HG02588 (cell line): ENCODE data around the gene TFR2.

Experiments
- ATAC-seq: cut with Tn5 transposase; IDR thresholded peaks from one replicate; pipeline ENCODE4 v1.9.1; 2021; ENCODE audit warnings: mild to moderate bottlenecking, moderate library complexity; ENCODE audit not compliant: unreplicated experiment

The TFR2 gene

DNA sequence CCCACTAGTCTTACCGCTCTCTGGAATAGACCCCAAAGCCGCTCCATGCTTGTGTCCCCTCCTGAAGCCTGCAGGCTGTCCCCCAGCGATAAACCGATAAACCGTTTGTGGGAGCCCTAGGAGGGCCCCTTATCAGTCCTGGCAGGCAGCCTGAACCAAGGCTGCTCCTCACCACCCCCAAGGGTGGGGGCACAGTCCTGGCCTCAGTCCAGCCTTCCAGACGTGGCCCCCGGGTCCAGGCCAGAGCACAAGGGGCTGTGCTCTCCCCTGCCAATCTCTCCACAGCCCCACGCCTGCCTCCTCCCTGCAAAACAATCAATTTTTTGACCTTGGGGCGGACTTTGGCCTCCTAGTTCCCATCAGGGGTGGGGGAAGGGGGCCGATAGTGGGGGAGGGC, at the start of gene TFR2:
Gene TFR2 (minus strand): TSS at position 90 of the 397 bp plus-strand sequence. CDS start 43 bp downstream, at position 47.
- no peak for ATAC-seq

GRCh38 chr7:100689230-100690135, 48.1 kb upstream of the TFR2 start:
- no peak for ATAC-seq

GRCh38 chr7:100688326-100688860, 47.0 kb upstream of the TFR2 start:
- no peak for ATAC-seq

- no peak for ATAC-seq
Observed at GRCh38 chr7:100687751-100688300, 46.5 kb upstream of the TFR2 start.

DNA sequence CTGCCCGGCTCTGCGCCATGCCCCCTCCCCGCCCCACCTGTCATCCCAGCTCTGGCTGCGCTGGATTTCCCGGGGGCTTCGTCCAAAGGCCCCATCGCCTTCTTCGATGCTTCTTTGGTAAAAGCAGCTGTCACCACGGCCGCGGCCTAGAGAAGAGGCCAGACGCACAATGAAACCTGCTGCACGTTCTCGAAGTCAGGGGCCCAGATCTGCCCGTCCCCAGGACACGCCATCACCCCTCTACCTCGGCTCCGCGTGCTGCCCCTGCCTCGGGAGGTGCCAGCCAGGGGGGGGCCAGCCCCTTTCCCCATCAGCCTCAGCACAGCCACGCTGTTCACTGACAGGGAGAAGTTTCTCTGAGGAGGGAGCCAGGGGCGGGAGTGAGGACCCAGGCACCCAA, 45.9 kb upstream of the TFR2 start:
- ATAC-seq: no peak

- no peak for ATAC-seq
Observed at GRCh38 chr7:100686822-100687211, 45.5 kb upstream of the TFR2 start.

- no peak for ATAC-seq
Observed at GRCh38 chr7:100686201-100686821, 45.0 kb upstream of the TFR2 start.

DNA sequence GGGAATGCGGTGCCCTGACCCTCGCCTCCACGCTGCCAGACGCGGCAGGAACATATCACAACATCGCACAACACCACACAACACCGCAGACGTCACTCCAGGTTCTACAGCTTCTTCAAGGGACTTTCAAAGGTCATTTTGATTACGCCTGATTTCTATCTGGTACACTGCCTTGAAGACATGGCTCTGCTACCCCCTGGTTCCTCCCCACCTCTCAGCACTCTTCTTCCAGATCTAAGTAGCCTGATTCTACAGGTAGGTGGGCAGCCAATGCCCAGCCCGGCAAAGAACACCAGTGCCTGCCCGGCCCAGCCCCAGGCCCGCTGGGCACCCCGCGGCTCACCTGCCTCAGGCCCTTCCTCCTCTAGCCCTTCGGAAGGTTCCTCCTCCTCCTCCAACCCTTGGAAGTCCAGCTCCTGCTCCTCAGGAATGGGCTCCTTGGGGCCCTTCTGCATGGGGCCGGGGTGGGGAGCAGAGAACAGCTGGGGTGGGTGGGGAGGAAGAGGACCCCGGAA, 44.3 kb upstream of the TFR2 start:
- ATAC-seq: no peak

DNA sequence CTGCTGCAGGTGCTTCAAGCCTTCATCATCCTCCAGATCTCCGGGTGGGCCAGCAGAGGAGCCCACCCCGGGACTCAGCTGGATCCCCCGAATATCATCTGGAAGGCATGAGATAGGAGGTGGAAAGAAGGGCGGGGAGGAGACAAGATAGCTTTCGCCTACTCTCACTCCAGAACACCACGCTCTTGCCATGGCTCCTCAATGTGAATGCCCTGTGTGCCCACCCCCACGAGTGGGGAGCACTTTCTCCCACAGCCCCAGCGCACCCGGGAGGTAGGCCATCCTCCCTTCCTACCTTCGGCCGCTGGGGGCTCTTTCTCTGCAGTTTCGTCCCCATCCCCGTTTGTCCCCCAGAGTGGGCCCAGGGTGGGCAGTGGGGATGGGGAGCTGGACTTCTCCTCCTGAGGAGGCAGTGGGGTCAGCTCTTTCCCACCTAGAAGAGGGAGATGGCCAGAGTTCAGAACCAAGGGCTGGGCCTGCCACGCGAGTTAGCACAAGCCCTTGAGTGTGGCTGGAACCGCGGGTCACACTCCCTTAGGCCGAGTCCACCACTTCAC, 43.8 kb upstream of the TFR2 start:
- ATAC-seq: no peak

DNA sequence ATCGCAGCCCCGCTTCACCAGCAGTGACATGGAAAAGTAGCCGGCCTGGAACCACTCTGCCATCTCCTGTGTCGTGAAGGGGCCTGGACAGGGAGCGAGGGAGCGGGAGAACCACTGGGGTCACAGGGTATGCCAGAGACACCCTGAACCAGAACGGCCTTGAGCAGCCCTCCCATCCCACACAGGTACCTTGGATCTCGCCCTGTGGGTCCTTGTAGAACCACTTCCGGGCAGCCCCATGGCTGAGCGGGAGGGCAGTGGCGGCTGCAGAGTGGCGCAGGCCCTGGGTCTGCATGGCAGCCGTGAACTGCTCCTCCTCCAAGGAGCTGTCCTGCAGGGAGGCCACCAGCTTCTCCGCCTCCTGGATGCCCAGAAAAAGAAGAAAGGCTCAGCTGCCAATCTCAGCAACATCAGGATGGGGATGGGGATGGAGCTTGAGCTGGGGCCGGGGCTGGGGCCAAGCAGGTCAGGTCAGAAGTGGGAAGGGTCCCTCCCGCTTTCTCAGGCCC, 43.2 kb upstream of the TFR2 start:
- ATAC-seq: no peak

DNA sequence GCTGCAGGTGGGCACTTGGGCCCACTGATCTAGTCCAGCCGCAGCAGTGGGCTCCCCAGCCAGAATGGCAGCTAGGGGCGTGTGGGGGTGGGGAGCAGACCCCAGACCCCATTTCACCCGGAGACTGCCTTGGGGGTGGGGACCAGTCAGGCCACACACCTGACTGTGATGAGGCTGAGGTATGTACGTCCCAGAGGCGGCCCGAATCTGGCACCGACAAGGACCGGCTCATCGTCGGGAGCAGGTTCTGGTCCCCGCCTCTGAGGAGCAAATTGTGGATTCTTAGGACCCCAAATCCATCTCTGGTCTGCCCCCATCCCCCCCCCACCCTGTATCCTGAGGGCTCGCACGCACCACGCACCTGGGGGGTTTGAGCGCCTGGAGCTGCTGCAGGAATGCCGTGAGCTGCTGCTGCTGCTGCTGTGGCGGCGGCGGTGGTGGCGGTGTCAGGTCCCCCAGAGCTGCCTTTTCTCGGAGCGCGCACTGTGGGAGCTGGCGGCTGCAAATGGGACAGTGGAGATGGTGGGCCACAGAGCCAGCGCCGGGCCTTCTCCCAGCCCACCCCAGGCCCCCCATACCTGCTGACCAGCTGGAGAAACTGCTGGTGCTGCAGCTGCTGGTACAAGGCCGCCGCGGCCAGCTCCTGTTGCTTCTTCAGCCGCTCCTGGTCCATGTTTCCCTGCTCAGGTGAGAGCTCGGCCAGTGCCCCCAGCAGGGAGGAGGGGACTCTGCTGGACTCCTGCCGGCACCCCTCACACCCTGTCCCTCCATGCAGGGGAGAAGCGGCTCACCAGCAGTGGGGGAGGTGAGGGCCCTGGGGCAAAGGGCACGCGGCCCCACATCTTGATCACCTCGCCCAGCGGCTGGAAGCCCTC, 42.5 kb upstream of the TFR2 start:
- no peak for ATAC-seq

- no peak for ATAC-seq
Observed at GRCh38 chr7:100682991-100683658, 41.8 kb upstream of the TFR2 start.

- ATAC-seq: no peak
Observed at GRCh38 chr7:100682228-100682741, 40.9 kb upstream of the TFR2 start.

- no peak for ATAC-seq
Observed at GRCh38 chr7:100681491-100682227, 40.3 kb upstream of the TFR2 start.

DNA sequence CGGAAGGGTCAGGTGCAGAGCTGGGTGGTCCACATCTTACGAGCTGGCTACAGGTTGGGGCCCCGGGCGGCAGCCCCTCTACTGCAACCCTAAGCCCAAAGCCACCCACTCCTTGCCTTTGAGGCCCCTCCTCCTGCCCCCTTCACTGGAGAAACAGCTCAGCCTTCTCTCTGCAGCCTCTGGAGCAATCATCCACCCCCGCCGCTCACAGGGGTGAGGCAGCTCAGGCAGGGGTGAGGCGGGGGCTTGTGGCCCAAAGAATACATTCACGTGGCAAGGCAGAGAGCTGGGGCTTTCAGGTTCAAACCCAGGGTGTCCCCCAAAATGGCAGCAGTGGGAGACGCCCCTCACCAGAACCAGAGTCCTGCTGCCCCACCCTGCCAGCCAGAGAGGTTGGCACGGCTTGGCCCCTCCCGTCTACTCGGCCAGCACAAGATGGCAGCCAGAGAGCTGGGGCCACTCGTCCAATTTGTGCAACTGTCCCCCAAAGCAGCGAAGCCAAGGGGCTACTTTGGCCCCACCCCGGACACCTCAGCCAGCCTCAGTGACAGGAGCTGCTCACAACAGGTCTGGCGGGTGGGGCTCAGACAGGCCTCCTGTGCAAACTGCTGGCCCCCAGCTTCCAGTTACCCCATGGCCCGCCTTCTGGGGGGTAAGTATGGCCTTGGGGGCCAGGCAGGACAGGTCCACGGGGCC, 39.4 kb upstream of the TFR2 start:
- no peak for ATAC-seq

- no peak for ATAC-seq
Observed at GRCh38 chr7:100679927-100680575, 38.7 kb upstream of the TFR2 start.

DNA sequence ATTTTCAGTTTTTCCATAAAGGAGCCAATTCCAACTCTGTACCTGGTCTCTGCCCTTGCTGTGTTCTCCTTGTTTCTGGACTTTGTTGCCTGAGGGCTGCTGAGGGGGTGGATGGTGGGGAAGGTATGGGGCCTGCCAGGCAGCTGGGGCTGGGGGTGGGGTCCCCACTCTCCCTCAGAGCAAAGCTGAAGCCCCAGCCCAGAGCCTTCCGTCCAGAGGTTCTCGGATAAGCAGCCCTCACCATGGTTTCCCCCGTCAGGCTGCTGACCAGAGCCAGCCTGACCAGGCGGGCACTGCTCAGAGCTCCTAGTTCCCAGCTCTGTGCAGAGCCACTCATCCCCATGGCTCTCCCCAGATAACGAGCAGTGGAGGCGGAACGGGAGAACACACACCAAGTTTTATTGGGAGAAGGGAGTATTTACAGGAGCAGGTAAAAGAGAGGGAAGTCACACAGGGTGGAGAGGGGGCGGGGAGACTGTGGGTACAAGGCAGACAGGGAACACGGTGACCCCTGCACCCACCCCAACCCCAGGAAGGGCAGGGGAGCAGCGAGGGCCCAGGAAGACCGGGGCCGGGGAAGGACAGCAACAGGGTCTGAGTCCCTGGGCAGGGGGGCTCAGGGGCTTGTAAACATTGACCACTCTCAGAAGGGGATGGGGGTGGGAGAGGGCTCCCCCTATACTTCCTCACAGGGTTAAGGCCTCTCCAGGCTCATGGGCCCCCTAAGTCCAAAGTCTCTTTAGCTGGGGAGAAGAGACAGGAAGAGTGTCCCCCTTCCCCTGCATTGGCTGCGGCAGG, 38.0 kb upstream of the TFR2 start:
- no peak for ATAC-seq
